Gastrocnemius medialis (tissue), 4 donors: ENCODE results near the gene GFRA1.

Experiments used
- CTCF ChIP-seq, 5 experiments: fragments of 450-650 bp in 3 of 5; fragments of 200-600 bp in 2 of 5; sonication (generic) in 2 of 5; IDR thresholded peaks in 4 of 5; conservative IDR thresholded peaks in 1 of 5; 1 replicate in 4 of 5; 2 replicates in 1 of 5; pipeline ENCODE4 v1.5.1; 2016 to 2019; ENCODE audit warnings: antibody characterized with exemption in 5 of 5, mild to moderate bottlenecking in 3 of 5, moderate library complexity in 3 of 5
- POLR2A ChIP-seq, 2 donors: fragments of 450-650 bp; IDR thresholded peaks; one replicate each; pipeline ENCODE4 v1.6.1; 2017; ENCODE audit warnings: antibody characterized with exemption in 2 of 2, mild to moderate bottlenecking in 2 of 2, moderate library complexity in 2 of 2

- no peak for TF ChIP-seq POLR2A (IDR thresholded peaks at IDR 0.05)
- no peak for TF ChIP-seq CTCF (IDR thresholded peaks at IDR 0.05 in 4 of 5, conservative IDR thresholded peaks at IDR 0.05 in 1 of 5)
Observed at GRCh38 chr10:116156819-116157218, 116.2 kb downstream of the GFRA1 start.
